Bronchial epithelial cell (primary cell): ENCODE measurements around the gene STOM. TPM values are rescaled to one million over a fixed set of nuclear protein-coding genes. Genes with fewer than 3 reads are reported as not detected.
A peak's percentile ranks its signal among the peaks of the same experiment; 100 is the strongest.

Source experiments
- DNase-seq: peaks from one replicate; pipeline ENCODE4 v3.0.0-alpha.2; 2010; ENCODE audit warnings: low read depth
- FAIRE-seq: peaks from 2 replicates; lab custom pipeline; 2011; peaks lifted over from hg19 to GRCh38; lab: Jason Lieb, UNC
- H3K27me3 ChIP-seq: 2 replicates; pipeline ENCODE4 v1.5.1; 2011; ENCODE audit warnings: low read length; ENCODE audit not compliant: control insufficient read depth, insufficient read depth
- H3K36me3 ChIP-seq: 2 replicates; pipeline ENCODE4 v1.5.1; 2011; ENCODE audit warnings: low read length; ENCODE audit not compliant: control insufficient read depth, insufficient read depth
- H3K4me3 ChIP-seq: 2 replicates; pipeline ENCODE4 v1.5.1; 2011; ENCODE audit warnings: mild to moderate bottlenecking, low read depth, low read length, control low read depth
- CTCF ChIP-seq: IDR thresholded peaks from 2 replicates; pipeline ENCODE4 v1.5.1; 2011; ENCODE audit warnings: mild to moderate bottlenecking, moderate library complexity, low read length, control low read depth, inconsistent platforms; ENCODE audit not compliant: insufficient read depth, severe bottlenecking
- total RNA-seq: library from RNA; depleted of rRNA; stranded (reverse); fragments of >200 nt; gene quantifications from 2 replicates; pipeline ENCODE4 v1.2.1, GENCODE V29; 2014

STOM gene
- total RNA-seq, 1 donor from 2014 or later = 356 TPM

- FAIRE-seq (no peak), DNase-seq (no peak)
- H3K4me3 ChIP-seq = no peak overlapping the region
- no peaks in the 10 kb centered on the region for H3K27me3 ChIP-seq
- H3K36me3 ChIP-seq = peaks cover 43% of the 10 kb centered on the region
- TF ChIP-seq CTCF = no peak
These were observed 60.1 kb downstream of the STOM start for GRCh38 chr9:121309833-121310425.

GRCh38 chr9:121309171-121309570 is 60.9 kb downstream of the STOM start:
- Histone ChIP-seq H3K4me3 (no peak overlapping the region), H3K27me3 (no peaks in the 10 kb centered on the region), H3K36me3 (peaks cover 48% of the 10 kb centered on the region)
- DNase-seq = no peak
- FAIRE-seq = no peak
- TF ChIP-seq CTCF = no peak

GRCh38 chr9:121308765-121309164 is 61.3 kb downstream of the STOM start:
- TF ChIP-seq CTCF = no peak
- no peak for FAIRE-seq
- peaks cover 50% of the 10 kb centered on the region for H3K36me3 ChIP-seq

GRCh38 chr9:121307976-121308375 is 62.1 kb downstream of the STOM start:
- H3K36me3 ChIP-seq = peaks cover 48% of the 10 kb centered on the region
- FAIRE-seq = no peak

More at GRCh38 chr9:121308765-121309164, 61.3 kb downstream of the STOM start:
- DNase-seq = no peak
- Histone ChIP-seq H3K4me3 (no peak overlapping the region), H3K27me3 (no peaks in the 10 kb centered on the region)

GRCh38 chr9:121305269-121305994 is 64.6 kb downstream of the STOM start:
- no peak for DNase-seq
- TF ChIP-seq CTCF = no peak
- peak; percentile 47 for FAIRE-seq
- no peak overlapping the region for H3K4me3 ChIP-seq
- peaks cover 45% of the 10 kb centered on the region for H3K36me3 ChIP-seq
- no peaks in the 10 kb centered on the region for H3K27me3 ChIP-seq

More at GRCh38 chr9:121307976-121308375, 62.1 kb downstream of the STOM start:
- H3K27me3 ChIP-seq = no peaks in the 10 kb centered on the region
- H3K4me3 ChIP-seq = no peak overlapping the region
- no peak for DNase-seq
- no peak for TF ChIP-seq CTCF
